GM12873 (cell line): ENCODE results near the gene KCNMB3.

ENCODE experiments used
- TF ChIP-seq, protein P1 (sequence below): IDR thresholded peaks from 2 replicates; pipeline ENCODE4 v1.5.1; 2012; ENCODE audit warnings: low read depth, mild to moderate bottlenecking, moderate library complexity, low read length, control low read depth; ENCODE audit not compliant: insufficient read depth; ENCODE audit errors: missing control alignments

The KCNMB3 gene

DNA sequence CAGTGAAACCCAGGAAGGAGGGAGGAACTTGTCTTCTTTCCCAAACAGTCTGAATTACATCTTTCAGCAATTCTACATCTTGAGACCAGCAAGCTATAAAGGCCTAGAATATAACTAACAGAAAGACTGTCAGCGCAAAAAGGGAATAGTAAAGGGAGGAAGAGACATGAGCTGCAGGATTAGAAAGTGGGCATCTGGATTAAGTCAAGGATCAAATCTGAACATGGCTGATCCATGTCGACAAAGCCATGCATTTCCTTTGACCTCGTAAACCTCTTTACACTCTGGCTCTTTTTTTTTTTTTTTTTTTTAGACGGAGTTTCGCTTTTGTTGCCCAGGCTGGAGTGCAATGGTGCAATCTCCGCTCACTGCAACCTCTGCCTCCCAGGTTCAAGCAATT lies 35.4 kb upstream of the KCNMB3 start:
- TF ChIP-seq, protein P1, sequence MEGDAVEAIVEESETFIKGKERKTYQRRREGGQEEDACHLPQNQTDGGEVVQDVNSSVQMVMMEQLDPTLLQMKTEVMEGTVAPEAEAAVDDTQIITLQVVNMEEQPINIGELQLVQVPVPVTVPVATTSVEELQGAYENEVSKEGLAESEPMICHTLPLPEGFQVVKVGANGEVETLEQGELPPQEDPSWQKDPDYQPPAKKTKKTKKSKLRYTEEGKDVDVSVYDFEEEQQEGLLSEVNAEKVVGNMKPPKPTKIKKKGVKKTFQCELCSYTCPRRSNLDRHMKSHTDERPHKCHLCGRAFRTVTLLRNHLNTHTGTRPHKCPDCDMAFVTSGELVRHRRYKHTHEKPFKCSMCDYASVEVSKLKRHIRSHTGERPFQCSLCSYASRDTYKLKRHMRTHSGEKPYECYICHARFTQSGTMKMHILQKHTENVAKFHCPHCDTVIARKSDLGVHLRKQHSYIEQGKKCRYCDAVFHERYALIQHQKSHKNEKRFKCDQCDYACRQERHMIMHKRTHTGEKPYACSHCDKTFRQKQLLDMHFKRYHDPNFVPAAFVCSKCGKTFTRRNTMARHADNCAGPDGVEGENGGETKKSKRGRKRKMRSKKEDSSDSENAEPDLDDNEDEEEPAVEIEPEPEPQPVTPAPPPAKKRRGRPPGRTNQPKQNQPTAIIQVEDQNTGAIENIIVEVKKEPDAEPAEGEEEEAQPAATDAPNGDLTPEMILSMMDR: no peak

GRCh38 chr3:179281825-179282224 lies 30.9 kb upstream of the KCNMB3 start:
- TF ChIP-seq, protein P1: no peak

DNA sequence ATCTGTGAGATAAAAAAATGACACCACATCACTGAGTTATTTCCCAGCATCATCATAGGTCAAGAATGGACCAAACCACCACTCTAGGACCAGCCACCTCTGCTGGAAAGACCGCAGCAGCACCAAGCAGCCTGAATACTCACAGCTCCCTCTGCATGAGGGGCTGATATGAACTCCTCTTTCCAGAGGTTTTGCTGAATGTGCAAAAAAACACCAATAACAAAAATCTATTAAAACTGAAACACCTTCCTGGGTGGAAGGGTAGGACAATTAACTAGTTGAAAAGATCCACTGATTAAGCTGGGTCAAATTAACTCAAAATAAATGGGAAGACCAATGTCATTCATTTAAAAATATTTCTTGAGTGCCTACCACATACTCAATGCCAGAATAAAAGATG lies 28.9 kb upstream of the KCNMB3 start:
- TF ChIP-seq, protein P1: no peak

DNA sequence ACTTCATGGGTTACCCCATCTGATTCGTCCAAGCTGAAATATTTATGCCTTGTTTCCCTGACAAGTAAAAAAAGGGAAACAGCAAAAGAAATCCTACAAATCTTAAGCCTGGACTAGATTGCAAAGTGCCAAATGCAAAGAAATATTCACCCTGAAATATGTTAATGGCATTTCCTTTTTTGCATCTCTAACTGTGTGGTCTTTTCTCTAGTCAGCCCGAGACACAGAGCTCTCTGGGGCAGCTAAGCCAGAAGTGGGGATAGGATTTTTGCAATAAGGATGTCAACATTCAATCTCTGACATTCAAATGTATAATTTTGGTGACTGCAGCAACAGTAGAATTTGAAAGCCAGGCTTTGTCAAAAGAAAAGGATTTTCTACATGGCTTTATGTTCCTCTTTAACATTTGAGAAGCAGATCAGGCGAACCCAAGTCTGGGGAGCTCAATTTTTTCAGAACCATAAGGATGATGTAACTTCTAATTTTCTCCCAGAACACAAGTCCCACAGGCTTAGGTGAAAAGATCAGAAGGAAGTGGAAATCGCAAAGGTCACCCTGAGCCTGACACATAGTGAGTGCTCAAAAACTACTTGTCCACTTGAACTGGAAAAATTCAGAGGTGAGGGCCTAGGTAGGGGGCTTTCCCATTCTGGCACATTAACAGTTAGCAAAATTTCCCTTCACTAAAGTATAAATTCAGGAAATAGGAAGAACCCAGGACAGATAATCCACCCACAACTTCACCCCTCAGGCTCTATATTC lies 28.2 kb upstream of the KCNMB3 start:
- TF ChIP-seq, protein P1: no peak

DNA sequence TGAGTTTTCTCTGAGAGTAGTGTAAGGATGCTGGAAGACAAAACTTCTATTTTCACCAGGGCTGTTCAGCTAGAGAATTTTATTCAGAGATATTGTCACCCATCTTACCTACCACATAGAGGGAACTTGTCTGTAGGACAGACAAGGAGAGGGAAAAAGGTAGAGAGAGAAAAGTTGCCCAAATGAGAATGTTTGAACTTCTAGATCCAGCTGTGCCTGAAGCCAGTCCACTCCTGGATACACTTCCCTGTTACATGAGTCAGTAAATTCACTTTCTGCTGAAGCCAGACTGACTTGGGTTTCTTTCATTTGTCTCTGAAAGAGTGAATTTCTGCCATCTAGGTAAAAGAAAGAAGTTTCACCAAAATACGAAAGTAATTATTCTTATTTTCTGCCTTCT lies 27.2 kb upstream of the KCNMB3 start:
- TF ChIP-seq, protein P1: no peak

GRCh38 chr3:179276743-179277142 lies 25.8 kb upstream of the KCNMB3 start:
- TF ChIP-seq, protein P1: no peak

DNA sequence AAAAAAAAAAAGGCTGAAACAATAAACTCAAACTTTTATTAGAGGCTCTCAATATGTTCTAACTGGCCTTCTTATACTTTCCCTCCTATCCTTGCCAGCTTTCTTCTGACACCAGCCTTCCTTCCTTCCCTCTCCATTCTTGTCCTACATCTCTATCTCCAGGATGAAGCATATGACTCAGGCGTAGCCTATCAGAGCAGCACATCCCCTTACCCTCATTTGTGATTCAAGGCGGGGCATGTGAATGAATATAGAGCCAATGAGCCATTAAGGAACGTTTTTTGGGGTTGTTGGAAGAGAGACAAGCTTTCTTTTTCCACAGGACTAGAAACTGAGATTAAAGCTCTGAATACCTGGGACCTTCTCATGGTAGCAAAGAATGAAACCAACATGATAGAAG lies 25.1 kb upstream of the KCNMB3 start:
- TF ChIP-seq, protein P1: no peak
